Lung (tissue), 12 donors: ENCODE data around the gene COLEC11. TPM values are rescaled to one million over a fixed set of nuclear protein-coding genes. Genes with fewer than 3 reads are reported as not detected.
A peak's percentile ranks its signal among the peaks of the same experiment; 100 is the strongest.

Experiments
- ATAC-seq: fragments of 200-7000 bp; cut with Tn5 transposase; one replicate; pipeline ENCODE4 v1.9.1; 2020; ENCODE audit warnings: moderate number of reproducible peaks; ENCODE audit not compliant: insufficient read depth, low FRiP score
- DNase-seq, 3 donors: peaks; one replicate each; pipeline ENCODE4 v3.0.0-alpha.2; 2013 to 2017
- H3K27ac ChIP-seq, 2 donors: one replicate each; pipeline ENCODE4 v1.5.1; 2013; ENCODE audit warnings: mild to moderate bottlenecking in 2 of 2, moderate library complexity in 2 of 2, control low read depth in 1 of 2, inconsistent platforms in 1 of 2, low read depth in 1 of 2, low read length in 1 of 2
- H3K27me3 ChIP-seq, 3 donors: one replicate each; pipeline ENCODE4 v1.5.1; 2013; ENCODE audit warnings: low read length in 2 of 3; ENCODE audit not compliant: control insufficient read depth in 3 of 3, insufficient read depth in 3 of 3
- H3K36me3 ChIP-seq, 4 donors: one replicate each; pipeline ENCODE4 v1.5.1; 2013; ENCODE audit warnings: low read length in 4 of 4, mild to moderate bottlenecking in 1 of 4, moderate library complexity in 1 of 4; ENCODE audit not compliant: control insufficient read depth in 4 of 4, insufficient read depth in 4 of 4
- H3K4me1 ChIP-seq, 5 donors: one replicate each; pipeline ENCODE4 v1.5.1; 2013; ENCODE audit warnings: low read length in 5 of 5, mild to moderate bottlenecking in 2 of 5, moderate library complexity in 1 of 5; ENCODE audit not compliant: control insufficient read depth in 5 of 5, insufficient read depth in 5 of 5
- H3K4me3 ChIP-seq: one replicate; pipeline ENCODE4 v1.5.1; 2013; ENCODE audit warnings: mild to moderate bottlenecking, control low read depth, moderate library complexity
- H3K9ac ChIP-seq, 2 donors: one replicate each; pipeline ENCODE4 v1.5.1; 2013; ENCODE audit warnings: low read length in 2 of 2, control low read depth in 1 of 2; ENCODE audit not compliant: insufficient read depth in 1 of 2
- H3K9me3 ChIP-seq, 4 donors: one replicate each; pipeline ENCODE4 v1.5.1; 2013; ENCODE audit warnings: low read length in 3 of 4, mild to moderate bottlenecking in 1 of 4, moderate library complexity in 1 of 4; ENCODE audit not compliant: control insufficient read depth in 4 of 4, insufficient read depth in 3 of 4
- CTCF ChIP-seq: IDR thresholded peaks from 2 replicates; pipeline ENCODE4 v1.5.1; 2012; ENCODE audit warnings: mild to moderate bottlenecking; ENCODE audit errors: control extremely low read depth, extremely low read depth
- whole genome bisulfite sequencing, 2 donors: extraction: QIAGEN DNeasy Blood & Tissue Kit; methylation state at CpG; one replicate each; pipeline ENCODE4 v1.1.7; 2013; 5-methylcytosine and 5-hydroxymethylcytosine counted together
- polyA plus RNA-seq, 2 donors: library from polyadenylated mRNA; stranded (reverse); fragments of 200-250 nt; gene quantifications; one replicate each; pipeline ENCODE4 v1.2.1, GENCODE V29; 2013
- total RNA-seq, 2 donors: library from RNA; depleted of rRNA in 1 of 2; stranded (reverse); fragments of >200 nt in 1 of 2; gene quantifications; one replicate each; pipeline ENCODE4 v1.2.1, GENCODE V29; 2014 to 2021
- donor health status: control.
- donor health status: control.
- donor health status: Bipolar disorder and iron deficiency.
- donor health status: healthy.
- donor health status: DM: yes; HTN: yes; CAD: no.

COLEC11 gene
- total and polyA plus RNA-seq, 4 donors: 0.71 to 3.7 (median 1.9) TPM

- Histone ChIP-seq H3K9ac (peak overlapping the region in 1 of 2 donors; percentile 28), H3K36me3 (no peaks in the 10 kb centered on the region), H3K27me3 (no peaks in the 10 kb centered on the region), H3K27ac (peak overlapping the region; percentile 38 to 68), H3K4me3 (no peak overlapping the region), H3K4me1 (peaks cover 3 to 16% (median 12%) of the 10 kb centered on the region in 5 donors), H3K9me3 (no peaks in the 10 kb centered on the region)
- WGBS, 2 donors: 66 to 70% methylated on average over 12 of the region's 12 CpGs
- DNase-seq (peak; percentile 59 to 90 (median 81)), ATAC-seq (no peak)
- TF ChIP-seq CTCF: no peak
These were observed 31.4 kb downstream of the COLEC11 start for GRCh38 chr2:3626118-3626811.

GRCh38 chr2:3626812-3627499 lies 32.0 kb downstream of the COLEC11 start:
- Histone ChIP-seq H3K27me3 (no peaks in the 10 kb centered on the region), H3K4me3 (no peak overlapping the region), H3K27ac (peak overlapping the region; percentile 38 to 68), H3K4me1 (peaks cover 3 to 20% (median 15%) of the 10 kb centered on the region in 5 donors), H3K36me3 (no peaks in the 10 kb centered on the region), H3K9me3 (no peaks in the 10 kb centered on the region), H3K9ac (peak overlapping the region in 1 of 2 donors; percentile 28)
- 85 to 89% methylated on average over 25 of the region's 25 CpGs for WGBS, 2 donors
- no peak for TF ChIP-seq CTCF
- ATAC-seq (no peak), DNase-seq (no peak)

- no peak for TF ChIP-seq CTCF
- DNase-seq: no peak
- 92 to 96% methylated on average over 21 of the region's 21 CpGs for WGBS, 2 donors
- peaks cover 3 to 20% (median 15%) of the 10 kb centered on the region in 5 donors for H3K4me1 ChIP-seq
- H3K9ac ChIP-seq: no peak overlapping the region
- no peak for ATAC-seq
- H3K27me3 ChIP-seq: no peaks in the 10 kb centered on the region
- no peaks in the 10 kb centered on the region for H3K9me3 ChIP-seq
- no peak overlapping the region for H3K27ac ChIP-seq
- H3K4me3 ChIP-seq: no peak overlapping the region
- H3K36me3 ChIP-seq: no peaks in the 10 kb centered on the region
These were observed 32.7 kb downstream of the COLEC11 start for GRCh38 chr2:3627500-3628100.
